Mesenchymal stem cell (in vitro differentiated cells and primary cell): Measurements from ENCODE around the gene NBEAL1.

Experiments
- DNase-seq: peaks from one replicate; pipeline ENCODE4 v3.0.0-alpha.2; 2013
- H2AFZ ChIP-seq: one replicate; pipeline ENCODE4 v1.6.1; 2013; ENCODE audit warnings: low read depth, mild to moderate bottlenecking, control low read depth, inconsistent platforms, low read length, moderate library complexity
- H2AK5ac ChIP-seq: 2 replicates; pipeline ENCODE4 v1.6.1; 2013; ENCODE audit warnings: low read length, moderate library complexity, mild to moderate bottlenecking, inconsistent platforms; ENCODE audit not compliant: severe bottlenecking
- H2BK120ac ChIP-seq: one replicate; pipeline ENCODE4 v1.6.1; 2013; ENCODE audit warnings: low read depth, mild to moderate bottlenecking, inconsistent platforms, low read length, moderate library complexity
- H2BK12ac ChIP-seq, 2 experiments: one replicate each; pipeline ENCODE4 v1.6.1; 2013; ENCODE audit warnings: inconsistent platforms in 2 of 2, low read length in 2 of 2, mild to moderate bottlenecking in 2 of 2, moderate library complexity in 2 of 2, control low read depth in 1 of 2
- H2BK15ac ChIP-seq: one replicate; pipeline ENCODE4 v1.6.1; 2013; ENCODE audit warnings: mild to moderate bottlenecking, low read depth, inconsistent platforms; ENCODE audit not compliant: poor library complexity, severe bottlenecking
- H2BK5ac ChIP-seq: 2 replicates; pipeline ENCODE4 v1.6.1; 2013; ENCODE audit warnings: low read depth, mild to moderate bottlenecking, low read length, control low read depth, inconsistent platforms; ENCODE audit not compliant: poor library complexity, severe bottlenecking
- H3K14ac ChIP-seq, 2 experiments: one replicate each; pipeline ENCODE4 v1.6.1; 2013; ENCODE audit warnings: inconsistent platforms in 2 of 2, low read length in 2 of 2, control low read depth in 1 of 2, mild to moderate bottlenecking in 1 of 2, moderate library complexity in 1 of 2
- H3K18ac ChIP-seq, 2 experiments: one replicate each; pipeline ENCODE4 v1.6.1; 2013; ENCODE audit warnings: inconsistent platforms in 2 of 2, low read length in 2 of 2, control low read depth in 1 of 2, low read depth in 1 of 2, mild to moderate bottlenecking in 1 of 2
- H3K23ac ChIP-seq, 2 experiments: one replicate each; pipeline ENCODE4 v1.6.1; 2013; ENCODE audit warnings: inconsistent platforms in 2 of 2, low read length in 2 of 2, mild to moderate bottlenecking in 2 of 2, moderate library complexity in 2 of 2, control low read depth in 1 of 2
- H3K27ac ChIP-seq: 2 replicates; pipeline ENCODE4 v1.5.1; 2013; ENCODE audit warnings: mild to moderate bottlenecking, moderate library complexity, low read length, control low read depth, inconsistent platforms; ENCODE audit not compliant: poor library complexity, severe bottlenecking
- H3K27me3 ChIP-seq, 2 experiments: 2 replicates each; pipeline versions ENCODE4 v1.6.1 to v1.7.0; 2013; ENCODE audit warnings: low read length in 2 of 2, mild to moderate bottlenecking in 2 of 2, moderate library complexity in 2 of 2, control low read depth in 1 of 2, inconsistent platforms in 1 of 2; ENCODE audit not compliant: control insufficient read depth in 1 of 2, insufficient read depth in 1 of 2
- H3K36me3 ChIP-seq, 2 experiments: 2 replicates each; pipeline versions ENCODE4 v1.6.1 to v1.7.0; 2013; ENCODE audit warnings: low read length in 2 of 2, control low read depth in 1 of 2, inconsistent platforms in 1 of 2, low read depth in 1 of 2, mild to moderate bottlenecking in 1 of 2; ENCODE audit not compliant: insufficient read depth in 2 of 2, control insufficient read depth in 1 of 2
- H3K4ac ChIP-seq, 2 experiments: one replicate each; pipeline ENCODE4 v1.6.1; 2013; ENCODE audit warnings: inconsistent platforms in 2 of 2, low read length in 2 of 2, mild to moderate bottlenecking in 2 of 2, moderate library complexity in 2 of 2, control low read depth in 1 of 2, low read depth in 1 of 2
- H3K4me1 ChIP-seq: 2 replicates; pipeline ENCODE4 v1.6.1; 2013; ENCODE audit warnings: low read depth, low read length, control low read depth; ENCODE audit not compliant: control insufficient read depth, insufficient read depth
- H3K4me2 ChIP-seq: 2 replicates; pipeline ENCODE4 v1.6.1; 2013; ENCODE audit warnings: low read length, mild to moderate bottlenecking, inconsistent platforms; ENCODE audit not compliant: poor library complexity, severe bottlenecking
- H3K4me3 ChIP-seq, 2 experiments: 2 replicates each; pipeline versions ENCODE4 v1.5.1 to v1.7.0; 2013; ENCODE audit warnings: low read length in 2 of 2, mild to moderate bottlenecking in 2 of 2, control low read depth in 1 of 2, low read depth in 1 of 2; ENCODE audit not compliant: insufficient read depth in 1 of 2
- H3K79me1 ChIP-seq: replicated peaks from 2 replicates; pipeline ENCODE4 v1.6.1; 2013; ENCODE audit warnings: mild to moderate bottlenecking, control low read depth, low read length, inconsistent platforms; ENCODE audit not compliant: poor library complexity, severe bottlenecking
- H3K9ac ChIP-seq: 2 replicates; pipeline ENCODE4 v1.7.0; 2013; ENCODE audit warnings: mild to moderate bottlenecking, low read length, moderate library complexity
- H3K9me3 ChIP-seq: 2 replicates; pipeline ENCODE4 v1.7.0; 2013; ENCODE audit warnings: mild to moderate bottlenecking, low read length; ENCODE audit not compliant: control insufficient read depth
- H4K8ac ChIP-seq: one replicate; pipeline ENCODE4 v1.6.1; 2013; ENCODE audit warnings: inconsistent platforms, mild to moderate bottlenecking, low read length, moderate library complexity
- H4K91ac ChIP-seq: one replicate; pipeline ENCODE4 v1.6.1; 2013; ENCODE audit warnings: mild to moderate bottlenecking, low read length, inconsistent platforms
- WGBS: methylation state at CpG from one replicate; pipeline ENCODE4 v1.1.7; 2013; ENCODE audit warnings: mixed read lengths; 5-methylcytosine and 5-hydroxymethylcytosine counted together

The NBEAL1 gene

DNA sequence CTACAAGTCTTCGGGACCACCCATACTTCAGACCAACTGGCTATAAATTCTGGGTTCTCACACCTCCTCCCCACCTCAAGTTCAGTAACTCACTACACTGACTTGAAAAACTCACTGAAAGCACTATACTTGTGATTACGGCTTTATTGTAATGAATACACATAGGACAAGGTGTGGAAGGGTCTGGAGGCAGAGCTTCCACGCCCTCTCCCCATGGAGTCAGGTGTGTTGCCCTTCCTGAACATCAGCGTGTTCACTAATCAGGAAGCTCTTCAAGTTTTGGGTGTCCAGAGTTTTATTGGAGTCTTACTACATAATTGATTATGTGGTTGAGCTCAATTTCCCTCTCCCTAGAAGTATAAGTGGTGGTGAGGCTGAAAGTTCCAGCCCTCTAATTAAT, 27.5 kb downstream of the NBEAL1 start:
- peaks cover 24% of the 10 kb centered on the region for H3K79me1 ChIP-seq
- no peak overlapping the region for H3K4me2 ChIP-seq
- H3K4ac ChIP-seq = no peak overlapping the region
- no peak overlapping the region for H3K27ac ChIP-seq
- H3K27me3 ChIP-seq = no peaks in the 10 kb centered on the region
- DNase-seq = no peak
- H3K23ac ChIP-seq = no peak overlapping the region
- no peak overlapping the region for H3K4me3 ChIP-seq
- no peak overlapping the region for H3K18ac ChIP-seq
- no peak overlapping the region for H2AFZ ChIP-seq
- no peak overlapping the region for H3K14ac ChIP-seq
- no peak overlapping the region for H2BK5ac ChIP-seq
- H4K8ac ChIP-seq = no peak overlapping the region
- no peak overlapping the region for H3K9ac ChIP-seq
- peaks cover 15 to 56% of the 10 kb centered on the region in 2 experiments for H3K36me3 ChIP-seq
- no peaks in the 10 kb centered on the region for H3K9me3 ChIP-seq
- no peak overlapping the region for H2AK5ac ChIP-seq
- WGBS = 97% methylated on average over 4 of the region's 4 CpGs
- no peak overlapping the region for H4K91ac ChIP-seq
- no peak overlapping the region for H2BK15ac ChIP-seq
- H2BK120ac ChIP-seq = no peak overlapping the region
- peaks cover 1% of the 10 kb centered on the region for H3K4me1 ChIP-seq
- H2BK12ac ChIP-seq = no peak overlapping the region

DNA sequence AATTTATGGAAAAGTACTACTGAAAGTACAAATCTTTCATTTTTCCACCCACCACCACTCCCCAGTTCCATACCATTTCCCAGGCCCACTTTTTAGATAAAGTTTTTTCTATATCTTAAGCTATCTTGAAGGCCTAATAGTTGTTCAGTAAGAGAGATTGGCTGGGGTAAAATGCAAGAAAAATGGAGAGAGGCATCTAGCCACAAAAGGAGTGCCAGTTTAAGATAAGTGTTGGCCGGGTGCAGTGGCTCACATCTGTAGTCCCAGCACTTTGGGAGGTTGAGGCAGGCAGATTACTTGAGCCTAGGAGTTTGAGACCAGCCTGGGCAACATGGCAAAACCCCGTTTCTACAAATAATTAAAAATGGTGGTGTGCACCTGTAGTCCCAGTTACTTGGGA, 28.6 kb downstream of the NBEAL1 start:
- H2BK15ac ChIP-seq = no peak overlapping the region
- no peak overlapping the region for H3K4me2 ChIP-seq
- no peak overlapping the region for H3K9ac ChIP-seq
- H2AFZ ChIP-seq = no peak overlapping the region
- H2AK5ac ChIP-seq = no peak overlapping the region
- no peak overlapping the region for H3K27ac ChIP-seq
- WGBS = 98% methylated on average over 2 of the region's 2 CpGs
- H3K9me3 ChIP-seq = no peaks in the 10 kb centered on the region
- no peak overlapping the region for H2BK5ac ChIP-seq
- H3K23ac ChIP-seq = no peak overlapping the region
- no peak overlapping the region for H2BK12ac ChIP-seq
- no peak overlapping the region for H3K18ac ChIP-seq
- H3K27me3 ChIP-seq = no peaks in the 10 kb centered on the region
- H3K36me3 ChIP-seq = peaks cover 17 to 61% of the 10 kb centered on the region in 2 experiments
- H3K4me3 ChIP-seq = no peak overlapping the region
- H4K91ac ChIP-seq = no peak overlapping the region
- H3K79me1 ChIP-seq = peaks cover 28% of the 10 kb centered on the region
- no peak overlapping the region for H3K14ac ChIP-seq
- no peak overlapping the region for H4K8ac ChIP-seq
- H3K4ac ChIP-seq = no peak overlapping the region
- DNase-seq = no peak
- H2BK120ac ChIP-seq = no peak overlapping the region
- H3K4me1 ChIP-seq = peaks cover 1% of the 10 kb centered on the region

DNA sequence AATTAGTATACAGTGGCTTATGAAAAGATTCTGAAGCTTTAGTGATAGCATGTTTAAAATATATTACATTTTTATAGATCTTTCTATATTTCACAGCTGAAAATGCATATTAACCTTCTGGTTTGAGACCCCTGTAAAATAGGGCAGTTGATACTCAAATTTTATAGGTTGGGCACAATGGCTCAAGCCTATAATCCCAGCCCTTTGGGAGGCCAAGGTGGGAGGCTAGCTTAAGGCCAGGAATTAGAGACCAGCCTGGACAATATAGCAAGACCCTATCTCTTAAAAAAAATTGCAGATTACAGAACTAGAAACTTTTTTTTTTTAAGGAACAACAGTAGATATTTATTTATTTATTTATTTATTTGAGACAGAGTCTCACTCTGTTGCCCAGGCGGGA, 31.2 kb downstream of the NBEAL1 start:
- Histone ChIP-seq H2BK5ac (no peak overlapping the region), H2AK5ac (no peak overlapping the region), H2AFZ (no peak overlapping the region), H3K4me2 (no peak overlapping the region), H3K14ac (no peak overlapping the region), H2BK120ac (no peak overlapping the region), H2BK15ac (no peak overlapping the region), H3K9me3 (no peaks in the 10 kb centered on the region), H3K9ac (no peak overlapping the region), H3K36me3 (peaks cover 17 to 74% of the 10 kb centered on the region in 2 experiments), H3K4ac (no peak overlapping the region), H3K27ac (no peak overlapping the region), H3K79me1 (peaks cover 31% of the 10 kb centered on the region), H3K4me1 (peaks cover 1% of the 10 kb centered on the region), H3K4me3 (no peak overlapping the region), H4K8ac (no peak overlapping the region), H4K91ac (no peak overlapping the region), H3K18ac (no peak overlapping the region), H3K23ac (no peak overlapping the region), H3K27me3 (no peaks in the 10 kb centered on the region), H2BK12ac (no peak overlapping the region)
- WGBS = 100% methylated on average over 1 of the region's 1 CpG
- DNase-seq = no peak

DNA sequence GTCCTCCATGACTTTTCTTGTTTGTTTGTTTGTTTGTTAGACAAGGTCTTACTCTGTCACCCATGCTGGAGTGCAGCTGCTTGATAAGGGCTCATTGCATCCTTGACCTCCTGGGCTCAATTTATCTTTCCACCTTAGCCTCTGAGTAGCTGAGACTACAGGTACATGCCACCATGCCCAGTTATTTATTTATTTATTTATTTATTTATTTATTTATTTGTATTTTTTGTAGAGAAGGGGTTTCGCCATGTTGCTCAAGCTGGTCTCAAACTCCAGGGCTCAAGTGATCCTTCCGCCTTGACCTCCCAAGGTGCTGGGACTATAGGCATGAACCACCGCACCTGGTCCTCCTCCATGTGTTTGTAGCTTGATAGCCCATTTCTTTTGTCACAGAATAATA, 37.9 kb downstream of the NBEAL1 start:
- H2BK120ac ChIP-seq = no peak overlapping the region
- H3K4me1 ChIP-seq = no peaks in the 10 kb centered on the region
- no peak overlapping the region for H2BK12ac ChIP-seq
- H4K8ac ChIP-seq = no peak overlapping the region
- H2BK5ac ChIP-seq = no peak overlapping the region
- H3K4me3 ChIP-seq = no peak overlapping the region
- H3K36me3 ChIP-seq = peaks cover 16 to 57% of the 10 kb centered on the region in 2 experiments
- H3K4ac ChIP-seq = no peak overlapping the region
- no peak overlapping the region for H2AFZ ChIP-seq
- no peak overlapping the region for H3K18ac ChIP-seq
- no peaks in the 10 kb centered on the region for H3K27me3 ChIP-seq
- no peak overlapping the region for H3K14ac ChIP-seq
- H3K23ac ChIP-seq = no peak overlapping the region
- no peak overlapping the region for H3K9ac ChIP-seq
- no peak overlapping the region for H2AK5ac ChIP-seq
- no peak overlapping the region for H3K27ac ChIP-seq
- H2BK15ac ChIP-seq = no peak overlapping the region
- no peak overlapping the region for H4K91ac ChIP-seq
- H3K9me3 ChIP-seq = no peaks in the 10 kb centered on the region
- WGBS = 93% methylated on average over 2 of the region's 3 CpGs
- peaks cover 25% of the 10 kb centered on the region for H3K79me1 ChIP-seq
- H3K4me2 ChIP-seq = no peak overlapping the region
- DNase-seq = no peak
